SK-N-MC (cell line): ENCODE measurements around the gene LRRC17.
"Not testable (repeated sequence)": the region's sequence is repeated elsewhere in the genome, so short reads cannot be mapped to it uniquely, and the experiment has no call there.

Experiments used
- EZH2 ChIP-seq: fragments of 200-600 bp; sonication (generic); IDR thresholded peaks from one replicate; pipeline ENCODE4 v1.6.1; 2017; ENCODE audit warnings: antibody characterized with exemption
- FOXP2 ChIP-seq: optimal IDR thresholded peaks from 2 replicates; pipeline ENCODE3; 2011; ENCODE audit warnings: mild to moderate bottlenecking, moderate library complexity; ENCODE audit not compliant: insufficient read depth; ENCODE audit errors: extremely low read length, control extremely low read depth
- POLR2AphosphoS5 ChIP-seq: IDR thresholded peaks from 2 replicates; pipeline ENCODE4 v1.6.1; 2012; ENCODE audit warnings: mild to moderate bottlenecking, low read depth, low read length, borderline replicate concordance

- TF ChIP-seq POLR2AphosphoS5, EZH2, FOXP2: not testable (repeated sequence)
Observed at GRCh38 chr7:102977586-102977985, 64.8 kb downstream of the LRRC17 start.
